HUDEP-2 (cell line): ENCODE data around the gene ZNF189.
"Not testable (repeated sequence)": the region's sequence is repeated elsewhere in the genome, so short reads cannot be mapped to it uniquely, and the experiment has no call there.

Experiments used
- DNase-seq, 76 experiments: peaks; one replicate each; lab custom pipeline; 2025; ENCODE audit not compliant: unreplicated experiment in 76 of 76; lab: John Stamatoyannopoulos, UW

The ZNF189 gene

DNA sequence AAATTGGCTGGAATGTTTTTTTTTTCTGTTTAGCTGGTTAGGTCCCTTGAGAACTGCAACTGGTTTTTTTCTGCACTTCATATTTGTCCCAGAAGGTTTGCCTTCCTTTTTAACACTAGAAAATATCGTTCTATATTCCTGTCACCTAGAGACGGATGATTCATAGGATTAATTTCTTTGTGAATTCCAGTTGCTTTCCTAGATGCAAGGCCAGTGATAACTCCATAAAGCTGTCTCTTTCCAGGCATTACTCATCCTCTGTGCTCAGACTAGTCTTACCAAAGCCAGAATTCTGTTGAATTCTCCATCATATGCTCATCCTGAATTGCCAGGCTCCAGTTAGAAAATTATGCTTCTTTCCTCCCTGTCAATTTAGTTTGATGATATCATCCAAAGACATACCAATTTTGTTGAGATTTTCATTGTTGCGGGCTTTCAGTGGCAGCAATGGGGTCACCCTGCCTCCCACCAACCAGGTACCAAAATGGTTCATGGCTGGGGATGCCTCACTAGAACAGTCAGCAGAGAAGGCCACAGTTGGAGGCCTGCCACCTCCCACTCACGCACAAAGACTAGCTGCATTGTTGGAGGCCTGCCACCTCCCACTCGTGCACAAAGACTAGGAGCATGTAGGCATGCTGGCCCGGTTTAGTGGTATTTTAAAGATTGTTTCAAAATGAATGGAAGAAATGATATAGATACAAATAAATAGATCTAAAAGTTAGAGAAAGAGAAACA is 22.4 kb upstream of the ZNF189 start:
- peak in 37 of 76 experiments; percentile 1 to 64 (median 34) for DNase-seq

DNA sequence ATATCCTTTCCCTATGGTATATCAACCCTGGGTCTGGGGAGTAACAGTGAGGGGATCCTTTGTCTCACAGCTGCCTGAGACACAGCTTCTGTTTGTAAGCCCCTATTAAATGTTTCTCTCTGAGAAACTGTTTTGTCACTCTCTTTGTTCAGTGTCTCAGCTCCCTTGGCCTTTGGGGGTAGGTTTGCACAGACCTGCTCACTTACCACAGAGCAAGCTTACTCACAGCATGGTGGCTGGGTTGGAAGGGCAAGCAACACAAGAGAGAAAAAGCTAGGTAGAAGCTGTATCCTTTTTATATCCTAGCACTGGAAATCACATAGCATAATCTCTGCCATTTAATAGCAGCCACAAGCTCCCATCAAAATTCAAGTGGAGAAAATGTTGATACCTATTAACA is 18.4 kb upstream of the ZNF189 start:
- no peak for DNase-seq

DNA sequence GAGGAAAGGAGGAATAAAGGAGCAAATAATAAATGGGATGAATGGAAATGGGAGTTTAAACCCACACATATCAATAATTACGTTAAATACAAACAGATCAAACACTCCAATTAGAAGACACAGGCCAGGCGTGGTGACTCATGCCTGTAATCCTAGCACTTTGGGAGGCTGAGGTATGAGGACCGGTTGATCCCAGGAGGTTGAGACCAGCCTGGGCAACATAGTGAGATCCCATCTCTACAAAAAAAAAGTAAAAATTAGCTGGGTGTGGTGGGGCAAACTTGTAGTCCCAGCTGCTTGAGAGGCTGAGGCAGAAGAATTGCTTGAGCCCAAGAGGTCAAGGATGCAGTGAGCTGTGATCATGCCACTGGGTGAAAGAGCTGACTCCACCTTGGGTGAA is 17.5 kb upstream of the ZNF189 start:
- no peak for DNase-seq

DNA sequence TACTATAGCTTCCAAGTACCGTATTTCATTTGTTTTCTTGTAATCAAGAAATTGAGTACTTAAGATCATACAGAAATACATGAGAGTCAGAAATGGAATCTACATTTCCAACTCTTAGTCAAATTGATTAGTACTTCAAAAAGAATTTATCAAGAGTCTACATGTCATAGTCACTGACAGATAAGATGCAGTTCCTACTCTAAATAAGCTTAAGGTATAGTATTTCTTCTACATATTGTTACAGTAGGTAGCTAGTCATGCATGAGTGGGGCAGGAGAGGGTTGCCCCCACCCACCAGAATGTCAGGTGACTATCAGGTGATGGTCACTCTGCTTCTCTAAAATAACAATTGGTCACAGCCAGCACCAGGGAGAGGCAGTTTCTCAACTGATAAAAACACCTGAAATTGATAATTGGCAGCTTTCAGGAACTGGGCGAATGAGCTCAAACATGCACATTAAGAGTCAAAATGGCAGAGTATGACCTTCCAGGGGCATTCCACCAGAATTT is 16.8 kb upstream of the ZNF189 start:
- no peak for DNase-seq

DNA sequence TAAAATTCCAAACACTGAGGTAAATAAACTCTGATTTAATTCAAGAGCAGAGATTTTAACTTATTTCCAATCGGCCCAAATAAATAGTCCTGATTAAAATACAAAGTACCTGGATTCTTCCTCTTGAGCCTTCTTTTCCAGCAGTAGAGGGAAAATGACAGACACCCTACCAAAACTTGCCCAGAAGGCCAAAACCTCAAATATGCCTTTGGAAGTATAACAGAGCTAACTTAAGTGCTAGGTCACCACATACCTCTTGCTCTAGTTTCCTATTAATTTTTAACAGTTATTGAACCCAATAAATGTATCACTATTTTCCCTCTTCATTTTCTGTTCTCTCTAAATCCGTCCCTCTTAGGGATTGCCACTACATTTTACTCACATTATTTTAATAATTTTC is 15.3 kb upstream of the ZNF189 start:
- DNase-seq: no peak

DNA sequence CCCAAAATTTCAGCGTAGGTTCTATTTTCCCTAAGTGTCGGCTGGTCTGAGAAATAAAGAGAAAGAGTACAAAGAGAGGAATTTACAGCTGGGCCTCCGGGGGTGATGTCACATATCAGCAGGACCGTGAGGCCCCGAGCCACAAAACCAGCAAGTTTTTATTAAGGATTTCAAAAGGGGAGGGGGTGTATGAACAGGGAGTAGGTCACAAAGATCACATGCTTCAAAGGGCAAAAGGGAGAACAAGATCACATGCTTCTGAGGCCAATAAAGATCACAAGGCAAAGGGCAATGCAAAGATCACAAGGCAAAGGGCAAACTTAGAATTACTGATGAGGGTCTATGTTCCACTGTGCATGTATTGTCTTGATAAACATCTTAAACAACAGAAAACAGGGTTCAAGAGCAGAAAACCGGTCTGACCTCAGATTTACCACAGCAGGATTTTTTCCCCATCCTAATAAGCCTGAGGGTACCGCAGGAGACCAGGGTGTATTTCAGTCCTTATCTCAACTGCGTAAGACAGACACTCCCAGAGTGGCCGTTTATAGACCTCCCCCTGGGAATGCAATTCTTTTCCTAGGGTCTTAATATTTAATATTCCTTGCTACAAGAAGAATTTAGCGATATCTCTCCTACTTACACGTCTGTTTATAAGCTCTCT is 13.6 kb upstream of the ZNF189 start, which contains the start of gene BAAT:
TSS of gene BAAT (minus strand) at position 134 of the 664 bp plus-strand sequence. CDS start 13,602 bp downstream, outside the sequence.
- not testable (repeated sequence) for DNase-seq

DNA sequence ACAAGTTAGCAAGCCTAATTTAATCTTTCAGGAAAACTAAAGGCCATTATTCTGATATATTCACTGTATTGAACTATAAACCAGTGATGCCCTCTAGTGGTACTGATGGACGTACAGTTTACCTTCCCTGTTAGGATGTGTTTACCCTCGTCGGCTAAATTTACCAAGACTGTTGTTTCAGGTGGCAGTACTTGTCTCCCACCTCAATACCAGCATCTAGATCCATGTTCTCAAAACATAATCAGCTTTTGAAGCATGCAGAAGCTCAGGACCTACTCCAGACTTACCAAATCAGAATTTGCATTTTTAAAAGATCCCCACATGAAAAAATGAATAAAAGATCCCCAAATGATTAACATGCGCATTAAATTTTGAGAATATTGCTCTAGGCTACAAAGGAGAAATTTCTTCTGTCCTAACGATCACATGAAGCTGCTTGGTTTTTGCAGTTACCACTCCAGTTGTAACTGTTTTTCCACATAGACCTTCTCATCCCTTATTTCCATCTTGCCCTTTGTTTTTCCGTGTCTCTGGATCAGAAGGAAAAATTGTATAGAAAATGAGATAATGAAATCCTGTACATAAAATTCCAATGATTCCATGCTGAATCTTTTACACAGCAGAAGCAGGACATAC is 10.7 kb upstream of the ZNF189 start:
- peak in 30 of 76 experiments; percentile 5 to 71 (median 44) for DNase-seq

DNA sequence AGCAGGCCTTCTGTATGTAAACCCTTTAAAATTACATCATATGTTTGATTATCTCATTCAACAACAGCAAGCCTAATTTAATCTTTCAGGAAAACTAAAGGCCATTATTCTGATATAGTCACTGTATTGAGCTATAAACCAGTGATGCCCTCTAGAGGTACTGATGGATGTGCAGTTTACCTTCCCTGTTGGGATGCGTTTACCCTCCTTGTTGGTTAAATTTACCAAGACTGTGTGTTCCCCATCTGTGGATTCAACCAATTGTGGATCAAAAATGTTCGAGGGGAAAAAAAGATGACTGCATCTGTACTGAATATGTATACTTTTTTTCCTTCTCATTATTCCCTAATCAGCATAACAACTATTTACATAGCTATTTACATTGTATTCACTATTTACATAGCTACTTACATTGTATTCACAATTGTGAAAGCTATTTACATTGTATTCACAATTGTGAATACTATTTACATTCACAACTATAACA is 10.1 kb upstream of the ZNF189 start:
- peak in 12 of 76 experiments; percentile 2 to 37 (median 18) for DNase-seq

DNA sequence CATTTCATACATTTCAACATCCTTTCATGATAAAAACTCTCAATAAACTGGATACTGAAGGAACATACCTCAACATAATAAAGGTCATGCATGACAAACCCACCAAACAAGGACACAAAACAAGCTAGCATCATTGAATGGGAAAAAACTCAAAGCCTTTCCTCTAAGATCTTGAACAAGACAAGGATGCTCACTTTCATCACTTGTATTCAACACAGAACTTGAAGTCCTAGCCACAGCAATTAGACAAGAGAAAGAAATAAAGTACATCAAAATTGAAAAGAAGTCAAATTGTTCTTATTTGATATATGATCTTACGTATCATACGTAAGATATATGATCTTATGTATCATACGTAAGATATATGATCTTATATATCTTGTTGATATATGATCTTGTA is 5.5 kb upstream of the ZNF189 start:
- DNase-seq: no peak

DNA sequence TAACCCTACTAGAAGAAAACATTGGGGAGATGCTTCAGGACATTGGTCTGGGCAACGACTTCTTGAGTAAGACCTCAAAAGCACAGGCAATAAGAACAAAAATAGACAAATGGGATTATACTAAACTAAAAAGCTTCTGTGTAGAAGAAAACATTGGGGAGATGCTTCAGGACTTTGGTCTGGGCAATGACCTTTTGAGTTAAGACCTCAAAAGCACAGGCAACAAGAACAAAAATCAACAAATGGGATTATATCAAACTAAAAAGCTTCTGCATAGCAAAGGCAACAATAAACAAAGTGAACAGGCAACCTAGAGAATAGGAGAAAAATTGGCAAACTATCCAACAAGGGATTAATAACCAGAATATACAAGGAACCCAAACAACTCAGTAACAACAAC is 4.0 kb upstream of the ZNF189 start:
- DNase-seq: no peak

DNA sequence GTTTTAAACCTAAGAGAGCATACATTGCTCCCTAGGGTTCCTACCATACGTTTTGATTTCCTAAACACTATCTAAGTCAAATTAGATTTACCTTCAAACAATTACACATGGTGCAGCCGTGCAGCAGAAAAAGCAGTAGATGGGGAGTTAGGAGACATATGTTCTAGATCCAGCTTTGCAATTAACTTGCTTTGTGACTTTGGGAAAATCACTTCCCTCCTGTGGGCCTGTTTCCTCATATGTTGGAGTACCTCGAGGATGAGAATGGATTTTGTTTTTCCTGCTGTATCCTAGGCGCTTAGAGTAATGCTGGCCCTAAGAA is 944 bp upstream of the ZNF189 start:
- DNase-seq: peak in 4 of 76 experiments; percentile 15 to 33 (median 22)

DNA sequence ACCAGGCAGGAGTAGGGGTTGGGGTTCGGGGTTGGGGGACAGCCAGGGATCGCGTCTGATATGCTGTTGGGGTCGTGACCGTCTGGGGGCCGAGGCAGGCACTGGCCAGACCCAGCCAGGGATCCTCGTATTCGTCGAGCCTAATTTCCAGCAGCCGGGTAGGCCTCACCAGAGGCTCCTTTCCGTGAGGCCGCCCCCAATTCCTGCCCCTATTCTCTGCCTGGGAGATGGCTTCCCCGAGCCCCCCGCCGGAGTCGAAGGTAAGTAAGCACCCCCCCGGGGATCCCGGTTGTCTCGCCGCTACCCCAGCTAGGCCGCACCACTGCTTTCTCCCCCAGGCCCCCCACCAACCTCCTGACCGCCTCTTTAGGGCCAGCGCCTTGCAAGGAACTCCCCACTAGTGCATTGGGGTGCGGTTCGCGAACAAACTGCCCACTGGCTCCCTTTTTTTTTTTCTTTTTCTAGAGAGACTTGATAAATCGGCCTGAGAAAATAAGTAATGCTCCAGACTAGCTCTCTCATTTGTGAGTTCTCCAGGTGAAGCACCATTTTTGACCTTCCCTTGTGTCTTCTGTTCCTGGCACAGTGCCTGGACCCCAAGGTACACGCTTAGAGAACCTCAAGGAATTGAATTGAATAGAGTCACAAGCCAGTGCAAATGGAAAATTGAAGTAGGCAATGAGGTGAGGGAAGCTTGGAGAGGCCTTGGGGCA is 435 bp downstream of the ZNF189 start:
- DNase-seq: peak in 4 of 76 experiments; percentile 6 to 55 (median 38)

DNA sequence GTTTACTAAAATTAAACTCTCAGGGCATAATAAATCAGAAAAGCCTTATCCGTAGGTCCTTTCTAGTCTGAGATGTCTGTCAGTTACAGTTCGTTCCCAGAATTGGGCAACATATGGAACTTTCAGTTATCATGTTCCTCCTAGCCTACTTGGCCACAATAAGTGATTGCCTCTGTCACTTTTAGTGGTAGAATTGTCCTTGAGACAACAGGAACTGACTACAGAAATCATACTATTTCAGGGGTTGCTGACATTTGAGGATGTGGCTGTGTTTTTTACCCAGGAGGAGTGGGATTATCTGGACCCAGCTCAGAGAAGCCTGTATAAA is 956 bp downstream of the ZNF189 start:
- DNase-seq: peak in 1 of 76 experiments; percentile 55

DNA sequence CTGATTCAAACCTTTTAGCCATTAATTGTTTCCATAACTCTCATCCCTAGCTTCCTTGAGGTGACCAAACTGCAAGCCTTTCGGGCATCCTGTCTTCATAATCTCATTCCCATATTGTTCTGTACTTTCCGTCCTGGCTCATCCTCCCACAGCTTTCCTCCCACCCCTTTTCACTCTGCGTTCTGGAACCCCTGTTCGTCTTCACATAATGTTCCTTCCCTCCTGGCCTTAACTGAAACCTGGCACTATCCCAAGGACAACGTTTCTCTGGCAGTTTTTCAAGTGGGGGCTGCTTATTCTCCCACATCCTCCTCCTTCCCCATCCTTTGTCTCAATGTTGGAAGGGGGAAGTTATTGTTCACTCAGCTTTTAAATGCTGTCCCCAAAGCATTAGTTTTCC is 1.5 kb downstream of the ZNF189 start:
- peak in 10 of 76 experiments; percentile 1 to 35 (median 21) for DNase-seq

DNA sequence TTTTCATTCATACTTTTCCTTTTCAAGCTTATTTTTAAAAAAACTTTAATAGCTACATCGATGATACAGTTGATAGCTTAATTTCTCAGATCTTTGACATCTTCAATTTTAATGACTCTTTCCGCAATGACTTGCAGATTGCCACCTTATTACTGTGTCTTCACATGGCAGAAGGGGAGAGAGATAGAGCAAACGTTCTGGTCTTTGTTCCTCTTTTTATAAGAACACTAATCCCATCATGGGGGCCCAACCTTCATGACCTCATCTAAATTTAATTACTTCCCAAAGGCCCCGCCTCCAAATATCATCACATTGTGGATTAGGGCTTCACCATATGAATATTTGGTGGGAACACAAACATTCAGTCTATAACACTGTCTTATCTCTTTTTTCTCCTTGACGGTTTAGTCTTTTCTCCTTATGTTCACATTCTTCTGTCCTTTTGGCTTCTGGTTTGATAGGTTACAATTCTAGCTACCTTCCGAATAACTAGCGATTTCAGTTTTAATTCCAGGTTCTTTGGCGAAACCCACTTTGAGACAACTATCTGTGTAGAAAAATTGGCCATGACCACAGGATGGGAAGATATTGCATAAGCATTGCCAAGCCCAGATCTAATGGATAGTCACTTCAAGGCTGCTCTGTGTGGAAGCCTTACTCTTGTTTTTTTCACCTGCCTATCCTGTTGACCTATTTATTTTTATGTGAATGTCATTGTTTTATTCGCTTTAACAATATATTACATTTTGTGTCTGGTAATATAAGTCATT is 5.0 kb downstream of the ZNF189 start:
- DNase-seq: peak in 1 of 76 experiments; percentile 6

DNA sequence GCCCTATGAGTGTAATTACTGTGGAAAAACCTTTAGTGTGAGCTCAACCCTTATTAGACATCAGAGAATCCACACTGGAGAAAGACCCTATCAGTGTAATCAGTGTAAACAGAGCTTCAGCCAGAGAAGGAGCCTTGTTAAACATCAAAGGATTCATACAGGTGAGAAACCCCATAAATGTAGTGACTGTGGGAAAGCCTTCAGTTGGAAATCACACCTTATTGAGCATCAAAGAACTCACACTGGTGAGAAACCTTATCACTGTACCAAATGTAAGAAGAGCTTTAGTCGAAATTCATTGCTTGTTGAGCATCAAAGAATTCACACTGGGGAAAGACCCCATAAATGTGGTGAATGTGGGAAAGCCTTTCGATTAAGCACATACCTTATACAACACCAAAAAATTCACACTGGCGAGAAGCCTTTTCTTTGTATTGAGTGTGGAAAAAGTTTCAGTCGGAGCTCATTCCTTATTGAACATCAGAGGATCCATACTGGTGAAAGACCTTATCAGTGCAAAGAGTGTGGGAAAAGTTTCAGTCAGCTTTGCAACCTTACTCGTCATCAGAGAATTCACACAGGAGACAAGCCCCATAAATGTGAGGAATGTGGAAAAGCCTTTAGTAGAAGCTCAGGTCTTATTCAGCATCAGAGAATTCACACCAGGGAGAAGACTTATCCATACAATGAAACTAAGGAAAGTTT is 9.9 kb downstream of the ZNF189 start:
- DNase-seq: no peak

DNA sequence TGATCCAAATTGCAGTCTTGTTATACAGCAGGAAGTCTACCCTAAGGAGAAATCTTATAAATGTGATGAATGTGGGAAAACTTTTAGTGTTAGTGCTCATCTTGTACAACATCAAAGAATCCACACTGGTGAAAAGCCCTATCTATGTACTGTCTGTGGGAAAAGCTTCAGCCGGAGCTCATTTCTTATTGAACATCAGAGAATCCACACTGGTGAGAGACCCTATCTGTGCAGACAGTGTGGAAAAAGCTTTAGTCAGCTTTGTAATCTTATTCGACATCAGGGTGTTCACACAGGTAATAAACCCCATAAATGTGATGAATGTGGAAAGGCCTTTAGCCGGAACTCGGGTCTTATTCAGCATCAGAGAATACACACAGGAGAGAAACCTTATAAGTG is 10.4 kb downstream of the ZNF189 start:
- DNase-seq: no peak

DNA sequence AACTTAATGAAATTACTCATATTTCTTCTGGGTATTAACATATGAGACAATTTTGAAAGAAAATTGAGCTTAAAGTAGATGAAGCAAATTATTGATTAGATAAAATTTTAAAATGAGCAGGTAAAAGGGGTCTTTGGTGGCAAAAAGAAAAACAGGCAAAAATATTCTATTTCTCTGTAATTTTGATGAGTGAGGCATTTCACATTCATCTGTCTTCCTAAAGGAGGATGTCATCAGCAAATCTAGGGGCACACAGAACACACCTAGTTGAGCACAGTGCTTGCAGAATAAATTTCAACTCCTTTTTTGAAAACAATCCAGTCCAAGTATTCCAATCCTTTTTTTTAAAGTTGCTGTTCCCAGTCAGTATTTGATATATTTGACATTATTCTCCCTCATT is 16.2 kb downstream of the ZNF189 start:
- no peak for DNase-seq

DNA sequence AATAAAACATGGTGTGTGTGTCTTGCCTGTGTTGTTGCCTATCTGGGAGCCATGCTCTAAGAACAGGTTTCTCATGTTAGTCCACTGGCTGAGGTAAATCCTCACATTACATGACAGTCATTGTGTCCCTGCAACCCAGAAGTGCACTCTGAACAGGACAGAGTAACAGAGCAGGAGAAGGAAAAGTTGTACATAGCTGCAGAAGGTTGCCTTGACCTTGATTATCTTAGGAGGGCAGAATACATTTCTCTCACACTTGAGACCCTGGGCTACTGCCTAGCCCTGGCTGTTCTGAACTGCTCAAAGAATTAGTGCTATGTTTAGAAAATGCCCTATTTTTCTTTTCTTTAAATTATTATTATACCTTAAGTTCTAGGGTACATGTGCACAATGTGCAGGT is 16.9 kb downstream of the ZNF189 start:
- no peak for DNase-seq

DNA sequence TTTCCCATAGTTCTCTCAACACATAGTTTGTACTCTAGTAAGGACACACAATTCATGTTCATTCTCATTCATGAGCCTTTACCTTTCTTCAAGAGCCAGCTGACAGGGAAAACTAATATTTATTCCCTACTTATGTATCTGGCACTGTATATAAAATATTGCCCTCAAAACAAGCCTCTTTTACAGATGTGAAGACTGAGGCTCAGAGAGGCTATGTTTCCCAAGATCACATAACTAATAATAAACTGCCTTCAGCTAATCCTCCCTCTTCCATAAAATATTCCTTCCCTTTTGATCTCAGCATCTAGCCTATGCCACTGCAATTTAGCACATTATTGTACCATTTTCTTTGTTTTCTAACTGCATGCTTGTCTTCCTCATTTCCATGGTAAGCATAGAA is 18.7 kb downstream of the ZNF189 start:
- DNase-seq: no peak
